Measurements from ENCODE around the gene TGIF2LY.
"Not testable (repeated sequence)": the region's sequence is repeated elsewhere in the genome, so short reads cannot be mapped to it uniquely, and the experiment has no call there.

Gene TGIF2LY

DNA sequence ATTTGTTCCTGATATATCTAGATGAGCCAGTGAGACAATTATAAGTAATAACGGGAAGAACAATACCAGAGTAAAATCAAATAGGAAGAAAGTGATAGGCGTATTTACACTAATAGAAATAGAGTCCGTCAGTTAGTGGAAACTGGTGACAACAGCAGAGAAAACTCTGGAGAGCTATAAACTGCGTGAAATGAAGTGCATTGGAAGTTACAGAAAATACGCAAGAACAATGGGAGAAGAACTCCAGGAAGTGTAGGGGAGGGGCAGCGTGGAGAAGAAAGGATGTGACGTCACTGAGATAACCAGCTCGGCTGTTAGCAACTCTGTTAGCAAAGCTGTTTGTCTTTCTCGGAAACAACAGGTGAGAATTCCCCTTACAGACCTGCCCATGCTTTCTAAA lies at the start of gene TGIF2LY:
Gene TGIF2LY (plus strand): TSS at position 301 of the 400 bp plus-strand sequence. CDS start 178 bp downstream, outside the sequence.
- not testable (repeated sequence) for DNase-seq

All from midbrain (tissue), 1 donor.